HG02981 (cell line): Measurements from ENCODE around the gene CYSTM1.
"Not testable (repeated sequence)": the region's sequence is repeated elsewhere in the genome, so short reads cannot be mapped to it uniquely, and the experiment has no call there.

Source experiments
- ATAC-seq: cut with Tn5 transposase; IDR thresholded peaks from one replicate; pipeline ENCODE4 v1.9.1; 2021; ENCODE audit warnings: mild to moderate bottlenecking, moderate library complexity; ENCODE audit not compliant: unreplicated experiment

CYSTM1 gene

DNA sequence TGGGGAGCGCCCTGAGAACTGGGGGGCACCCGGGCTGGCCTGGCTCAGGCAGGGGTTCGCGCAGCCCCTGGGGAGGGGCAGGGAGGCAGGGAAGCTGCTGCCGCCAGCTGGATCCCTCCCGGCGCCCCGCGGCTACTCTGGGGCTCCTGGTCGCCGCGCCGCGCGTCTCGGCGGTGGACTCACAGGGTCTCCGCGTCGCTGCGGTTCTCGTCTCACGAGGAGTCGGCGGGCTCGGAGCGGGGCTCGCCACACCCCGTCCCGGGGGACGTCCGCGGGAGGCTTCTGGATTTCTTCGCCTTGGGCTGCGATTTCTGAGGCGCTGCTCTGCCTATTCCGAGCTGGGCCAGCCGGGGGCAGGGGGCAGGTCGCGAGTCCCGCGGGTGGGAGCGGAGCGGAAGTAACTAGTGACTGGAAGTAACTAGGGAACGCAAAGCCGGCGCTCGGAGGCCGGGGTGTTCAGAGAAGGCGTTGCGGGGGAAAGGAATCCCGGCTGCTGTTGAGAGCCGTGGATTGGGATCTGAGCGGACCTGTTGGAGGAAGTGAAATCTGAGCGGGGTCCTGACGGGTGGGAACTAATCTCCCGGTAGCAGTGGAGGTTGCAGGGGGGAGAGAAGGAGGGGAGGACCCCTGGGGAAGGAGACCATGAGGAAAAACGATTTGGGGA is 511 bp downstream of the CYSTM1 start:
- ATAC-seq: peak; percentile 44

DNA sequence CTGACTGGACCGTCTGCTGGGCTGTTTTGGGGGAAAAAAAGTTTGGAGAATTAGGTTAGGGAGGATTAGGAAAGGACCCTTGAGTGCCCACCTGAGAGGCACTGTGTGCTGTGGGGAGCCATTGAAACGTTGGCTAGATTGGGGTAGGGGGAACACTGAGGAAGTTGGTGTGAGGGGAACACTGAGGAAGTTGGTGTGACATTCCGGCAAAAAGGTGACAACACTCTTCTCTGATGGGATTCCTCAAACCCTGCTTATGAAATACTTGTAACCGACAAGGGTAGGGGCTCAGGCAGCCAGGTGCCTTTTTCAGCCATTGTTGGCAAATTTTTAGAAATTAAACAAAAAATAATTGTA is 1.0 kb downstream of the CYSTM1 start:
- no peak for ATAC-seq

DNA sequence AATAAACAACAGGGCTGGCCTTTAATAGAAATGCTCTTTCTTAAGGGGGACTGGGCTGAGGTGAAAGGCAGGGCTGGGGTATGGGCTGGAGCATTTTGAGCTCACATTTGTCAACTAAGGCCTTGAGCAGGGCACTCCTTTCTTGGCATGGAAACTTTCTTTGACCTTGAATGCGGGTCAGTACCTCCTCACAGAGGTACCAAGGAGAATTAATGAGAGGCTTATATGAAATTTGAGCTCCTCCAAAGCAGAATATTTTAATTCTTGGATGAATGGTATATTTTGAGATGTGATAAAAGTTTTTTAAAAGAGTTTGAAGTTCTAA is 3.1 kb downstream of the CYSTM1 start:
- ATAC-seq: no peak

DNA sequence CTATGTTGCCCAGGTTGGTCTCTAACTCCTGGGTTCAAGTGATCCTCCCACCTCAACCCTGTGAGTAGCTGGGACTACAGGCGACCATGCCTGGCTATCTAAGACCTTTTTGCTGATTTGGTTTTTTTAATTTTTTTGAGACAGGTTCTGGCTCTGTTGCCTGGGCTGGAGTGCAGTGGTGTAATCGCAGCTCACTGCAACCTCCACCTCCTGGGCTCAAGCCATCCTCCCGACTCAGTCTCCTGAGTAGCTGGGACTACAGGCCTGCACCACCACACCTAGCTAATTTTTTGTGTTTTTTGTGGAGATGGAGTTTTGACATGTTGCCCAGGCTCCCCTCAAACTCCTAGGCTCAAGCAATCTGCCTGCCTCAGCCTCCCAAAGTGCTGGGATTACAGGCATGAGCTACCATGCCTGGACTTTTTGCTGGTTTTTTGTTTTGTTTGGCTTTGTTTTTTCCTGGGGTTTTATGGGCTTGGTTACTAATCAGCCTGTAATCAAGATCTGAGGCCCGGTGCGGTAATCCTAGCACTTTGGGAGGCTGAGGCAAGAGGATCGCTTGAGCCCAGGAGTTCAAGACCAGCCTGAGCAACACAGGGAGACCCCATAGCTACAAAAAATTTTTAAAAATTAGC is 3.6 kb downstream of the CYSTM1 start:
- no peak for ATAC-seq

DNA sequence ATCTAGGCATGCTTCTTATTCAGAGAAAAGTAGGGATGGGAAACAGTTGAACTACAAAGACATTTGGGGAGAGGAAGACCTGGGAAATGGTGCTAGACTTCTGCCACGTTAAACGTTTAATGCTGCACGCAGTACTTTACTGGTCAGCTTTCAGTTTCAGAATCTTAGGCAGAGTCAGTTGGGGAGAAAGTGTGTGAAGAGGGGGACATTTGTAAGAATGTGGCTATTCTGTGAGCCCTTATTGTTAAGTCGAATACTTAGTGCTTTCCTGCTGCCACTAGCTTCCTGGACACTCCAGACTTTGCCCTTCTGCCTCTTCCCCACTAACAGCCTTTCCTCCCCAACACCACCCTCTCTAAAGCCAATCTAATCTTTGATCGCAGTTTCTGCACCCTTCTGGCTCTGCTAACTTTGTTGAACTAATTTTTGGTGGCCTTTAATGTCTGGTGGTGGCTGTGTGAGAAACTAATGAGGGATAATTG is 6.1 kb downstream of the CYSTM1 start:
- no peak for ATAC-seq

DNA sequence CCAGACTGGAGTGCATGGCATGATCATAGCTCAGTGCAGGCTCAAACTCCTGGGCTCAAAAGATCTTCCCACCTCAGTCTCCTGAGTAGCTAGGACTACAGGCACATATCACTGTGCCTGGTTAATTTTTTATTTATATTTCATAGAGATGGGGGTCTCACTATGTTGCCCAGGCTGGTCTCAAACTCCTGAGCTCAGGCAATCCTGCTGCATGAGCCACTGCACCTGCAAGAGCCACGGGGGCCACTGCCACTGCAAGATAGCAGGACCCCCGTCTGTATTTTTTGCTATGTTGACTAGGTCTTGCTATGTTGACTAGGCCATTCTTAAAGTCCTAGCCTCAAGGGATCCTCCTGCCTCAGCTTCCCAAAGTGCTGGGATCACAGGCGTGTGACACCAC is 6.5 kb downstream of the CYSTM1 start:
- ATAC-seq: no peak

DNA sequence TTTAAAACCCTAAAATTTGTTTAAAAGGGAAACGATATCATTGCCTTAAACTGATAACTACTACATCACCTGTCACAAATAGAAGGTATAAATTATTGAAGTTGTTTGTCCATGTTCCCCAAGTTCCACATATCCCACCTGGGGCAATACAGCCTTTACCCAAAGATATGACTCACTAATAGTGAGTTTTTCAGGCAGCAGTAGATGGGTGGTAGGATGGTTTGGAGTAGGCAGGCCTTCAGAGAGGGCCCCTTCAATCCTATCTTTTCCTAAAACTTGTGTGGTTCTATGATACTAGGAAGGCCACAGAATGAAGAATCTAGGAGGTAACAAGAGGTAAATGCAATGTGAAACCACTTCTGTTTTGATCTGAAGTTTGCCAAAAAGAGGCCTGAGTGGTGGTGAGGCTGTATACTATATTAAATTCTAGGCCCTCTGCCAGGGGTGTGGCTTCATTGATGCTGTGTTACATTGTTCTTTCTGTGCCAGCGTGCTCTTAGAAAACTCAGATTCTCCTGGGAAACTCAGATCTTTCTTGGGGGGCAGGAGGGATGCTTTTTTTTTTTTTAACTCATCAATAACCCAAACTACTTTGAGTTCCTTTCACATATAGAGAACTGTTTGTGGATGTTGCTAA is 7.2 kb downstream of the CYSTM1 start:
- no peak for ATAC-seq

DNA sequence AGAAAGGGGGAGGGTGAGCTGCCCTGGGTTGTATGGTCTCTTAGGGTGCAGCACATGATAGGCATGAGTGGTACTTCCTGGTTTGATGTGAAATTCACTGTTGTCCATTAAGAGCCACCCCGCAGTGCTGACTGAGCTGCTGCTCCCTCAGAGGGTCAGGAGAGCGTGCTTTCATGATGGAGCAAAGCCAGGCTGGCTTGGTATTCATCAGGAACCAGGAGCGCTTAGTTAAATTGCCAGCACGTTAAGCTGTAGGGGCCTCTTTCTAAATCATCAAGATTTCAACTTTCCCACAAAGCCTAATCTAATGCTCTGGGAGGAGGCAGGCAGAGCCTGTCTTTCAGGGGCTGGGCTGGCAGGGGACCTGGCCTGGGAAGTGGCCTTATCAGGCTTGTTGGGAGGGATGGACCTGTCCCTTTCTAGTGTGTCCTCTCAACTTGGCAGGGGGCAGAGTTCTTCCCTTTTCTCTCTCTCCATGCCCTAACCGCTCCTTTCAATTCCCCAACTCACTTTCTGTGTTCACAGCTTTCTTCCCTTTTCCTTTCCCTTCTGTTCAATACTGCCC is 7.9 kb downstream of the CYSTM1 start:
- ATAC-seq: no peak

DNA sequence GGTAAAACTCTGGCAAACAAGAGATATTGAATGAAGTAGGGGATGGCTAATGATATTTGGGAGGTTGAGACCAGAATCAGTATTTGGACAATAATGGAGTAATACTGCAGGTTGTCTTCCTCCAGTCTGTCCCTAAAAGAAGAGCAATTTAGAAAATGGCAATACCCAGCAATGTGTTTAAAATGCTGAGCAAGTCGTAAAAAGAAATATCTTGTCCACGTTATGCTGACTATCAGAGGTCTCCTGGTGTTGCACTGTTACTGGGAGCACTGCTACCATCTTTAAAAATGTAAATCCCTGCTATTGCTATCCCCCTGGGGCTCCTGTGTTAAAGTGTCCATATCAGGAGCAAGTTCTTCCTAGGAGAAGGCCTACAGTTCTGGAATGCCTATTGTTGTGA is 10.4 kb downstream of the CYSTM1 start:
- no peak for ATAC-seq

DNA sequence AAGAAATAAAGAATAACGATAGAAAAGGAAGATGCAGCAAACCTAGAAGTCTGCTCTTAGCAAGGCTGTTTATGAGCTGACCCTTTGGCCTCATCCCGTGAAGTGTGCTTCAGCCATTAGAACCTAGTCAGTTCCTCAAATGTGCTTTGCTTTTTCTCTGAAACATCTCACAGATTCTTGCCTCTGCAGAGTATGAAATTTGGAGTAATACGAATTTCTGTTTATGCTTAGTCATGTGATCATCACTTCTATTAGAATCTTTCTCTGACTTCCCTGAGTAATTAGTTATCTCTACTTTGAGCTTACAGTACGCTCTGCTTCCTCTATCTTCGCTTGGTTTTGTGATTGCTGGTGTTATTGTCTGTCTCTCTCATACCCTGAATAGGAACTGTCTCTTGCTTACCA is 11.3 kb downstream of the CYSTM1 start:
- ATAC-seq: no peak

DNA sequence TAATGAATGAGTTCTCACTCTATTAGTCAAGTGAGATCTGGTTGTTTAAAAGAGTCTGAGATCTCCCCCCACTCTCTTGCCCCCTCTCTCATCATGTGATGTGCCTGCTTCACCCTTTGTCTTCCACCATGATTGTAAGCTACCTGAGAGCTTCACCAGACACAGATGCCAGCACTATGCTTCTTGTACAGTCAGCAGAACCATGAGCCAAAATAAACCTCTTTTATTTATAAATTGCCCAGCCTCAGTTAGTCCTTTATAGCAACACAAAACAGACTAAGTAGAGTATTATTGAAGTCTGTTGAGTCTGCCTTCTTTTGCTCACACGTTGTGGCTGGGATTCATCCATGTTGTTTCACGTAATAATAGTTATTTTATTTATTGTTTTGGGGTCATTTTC is 14.3 kb downstream of the CYSTM1 start:
- no peak for ATAC-seq

DNA sequence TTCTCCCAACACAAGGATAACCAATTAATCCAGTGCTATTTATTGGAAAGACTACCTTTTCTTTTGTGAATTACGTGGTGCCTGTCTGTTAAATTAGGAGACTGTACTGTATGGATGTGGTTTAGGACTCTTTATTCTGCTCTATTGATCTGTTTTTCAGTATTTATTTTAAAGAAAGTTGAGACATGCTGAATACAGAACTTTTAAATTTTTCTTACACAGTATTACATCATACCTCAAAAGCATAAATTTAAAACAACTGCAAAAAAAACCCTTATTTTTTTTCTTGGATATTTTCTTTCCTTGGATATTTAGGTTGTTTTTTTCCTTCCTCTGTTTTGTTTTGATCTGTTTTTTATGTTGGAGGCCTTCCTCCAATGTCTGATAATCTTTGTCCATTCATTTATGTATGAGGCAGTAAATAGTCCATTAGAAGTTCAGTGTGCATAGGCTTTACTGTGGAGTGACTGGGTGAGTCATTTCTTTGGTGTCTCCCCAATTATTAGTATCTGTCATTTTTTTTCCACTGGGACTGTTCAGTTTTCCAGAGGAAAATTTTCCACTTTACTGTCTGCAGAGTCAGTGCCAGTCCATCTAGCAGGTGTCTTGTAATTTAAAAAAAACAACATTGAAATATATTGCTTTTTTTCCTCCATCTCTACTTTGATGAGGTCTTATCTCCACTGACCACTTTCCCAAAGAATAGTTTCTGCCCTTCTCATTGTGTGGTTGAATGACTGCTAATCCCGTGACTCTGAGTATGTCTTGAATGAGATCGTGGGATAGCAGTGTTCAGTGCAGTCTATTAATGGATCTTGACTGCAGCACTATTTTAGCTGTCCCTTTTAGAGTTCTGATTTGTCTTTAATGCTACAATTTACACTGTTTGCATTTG is 15.2 kb downstream of the CYSTM1 start:
- no peak for ATAC-seq

DNA sequence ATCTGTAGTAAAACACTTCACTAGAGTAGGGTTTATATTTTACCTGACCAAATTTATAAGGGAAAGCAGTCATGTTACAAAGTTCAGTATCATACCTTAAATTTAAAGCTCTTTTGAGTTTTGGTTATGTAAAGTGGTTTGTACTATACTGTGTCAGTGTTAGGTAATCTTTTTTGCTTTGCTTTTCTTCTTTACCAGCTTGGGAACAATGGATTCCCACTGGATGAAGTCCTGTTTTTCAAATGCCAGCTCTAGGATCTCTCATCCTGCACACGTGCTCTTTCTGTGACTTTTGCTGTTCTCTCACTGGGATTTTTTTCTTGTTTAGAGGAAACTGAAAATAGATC is 15.9 kb downstream of the CYSTM1 start:
- ATAC-seq: no peak

DNA sequence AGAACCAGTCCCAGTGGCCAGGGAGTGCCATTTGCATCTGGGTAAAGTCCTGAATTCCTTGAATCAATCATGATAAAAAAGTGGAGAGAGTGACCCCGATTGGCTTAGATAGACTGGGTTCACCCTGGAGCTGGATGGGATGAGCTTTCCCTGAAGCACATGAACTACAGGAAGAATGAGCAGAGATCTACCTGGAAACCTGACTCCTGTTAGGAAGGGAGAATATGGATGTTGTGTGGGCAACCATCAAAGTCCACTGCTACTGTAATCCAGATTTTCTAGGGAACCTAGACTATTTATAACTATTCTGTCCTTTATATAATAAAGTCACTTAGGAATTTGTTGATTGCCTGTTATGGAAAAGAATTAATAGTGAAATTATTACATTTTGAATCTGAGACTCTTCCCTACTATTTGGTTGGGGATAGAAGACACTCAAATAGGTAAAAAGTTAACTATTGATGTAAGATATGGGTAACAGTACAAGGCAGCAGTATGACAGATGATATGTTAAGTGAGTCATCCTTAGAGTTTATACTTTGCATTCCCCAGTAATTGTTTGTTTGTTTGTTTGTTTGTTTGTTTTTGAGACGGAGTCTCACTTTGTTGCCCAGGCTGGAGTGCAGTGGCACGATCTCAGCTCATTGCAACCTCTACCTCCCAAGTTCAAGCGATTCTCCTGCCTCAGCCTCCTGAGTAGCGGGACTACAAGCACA is 17.9 kb downstream of the CYSTM1 start:
- no peak for ATAC-seq

DNA sequence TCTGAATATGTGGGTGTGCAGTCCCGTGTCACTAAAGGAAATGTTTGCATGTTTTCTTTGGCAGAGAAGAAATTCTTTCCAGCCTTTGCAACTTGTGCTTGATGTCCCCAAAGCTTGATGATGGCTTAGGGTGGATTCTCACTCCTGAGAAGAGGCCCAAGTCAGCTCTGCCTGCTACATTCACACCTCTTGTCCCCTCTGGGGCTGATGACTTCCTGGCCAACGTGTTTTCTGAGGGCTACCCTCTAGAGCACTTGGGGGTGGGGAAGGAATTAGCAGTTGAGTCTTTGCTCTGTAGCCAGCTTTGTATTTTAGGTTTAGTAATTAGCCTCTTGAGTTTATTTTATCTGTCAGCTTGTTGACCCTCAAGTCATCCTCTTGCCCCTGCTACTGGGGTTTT is 19.7 kb downstream of the CYSTM1 start:
- no peak for ATAC-seq

DNA sequence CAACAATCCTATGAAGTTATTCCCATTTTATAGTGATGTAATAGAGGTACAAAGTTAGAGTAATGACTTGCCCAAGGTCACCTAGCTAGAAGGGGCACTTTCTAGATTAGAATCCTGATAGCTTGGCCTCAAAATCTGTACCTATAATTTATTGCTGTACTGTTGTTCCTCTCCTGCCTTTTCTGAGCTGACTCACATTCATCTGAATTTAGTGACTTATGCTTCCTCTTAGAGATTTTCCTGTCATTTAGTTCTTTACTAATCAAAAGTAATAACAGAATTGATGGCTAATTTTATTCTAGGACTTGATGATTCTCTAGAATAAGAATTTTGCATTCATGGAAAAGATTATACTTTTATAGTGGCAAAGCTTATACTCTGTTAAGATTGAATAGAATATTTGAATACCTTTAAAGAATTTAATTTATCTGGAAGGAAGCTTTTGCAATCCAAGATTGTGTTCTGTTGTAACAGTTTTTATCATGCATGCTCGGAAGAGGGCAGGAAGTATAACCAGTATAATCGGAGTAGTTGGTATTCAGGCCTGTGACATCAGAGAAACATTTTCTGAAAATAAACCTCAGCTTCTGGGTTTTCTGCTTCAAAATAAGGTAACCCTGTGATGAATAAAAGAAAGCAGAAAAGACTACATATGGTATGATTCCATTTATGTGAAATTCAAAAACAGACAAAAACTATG is 21.3 kb downstream of the CYSTM1 start:
- no peak for ATAC-seq

DNA sequence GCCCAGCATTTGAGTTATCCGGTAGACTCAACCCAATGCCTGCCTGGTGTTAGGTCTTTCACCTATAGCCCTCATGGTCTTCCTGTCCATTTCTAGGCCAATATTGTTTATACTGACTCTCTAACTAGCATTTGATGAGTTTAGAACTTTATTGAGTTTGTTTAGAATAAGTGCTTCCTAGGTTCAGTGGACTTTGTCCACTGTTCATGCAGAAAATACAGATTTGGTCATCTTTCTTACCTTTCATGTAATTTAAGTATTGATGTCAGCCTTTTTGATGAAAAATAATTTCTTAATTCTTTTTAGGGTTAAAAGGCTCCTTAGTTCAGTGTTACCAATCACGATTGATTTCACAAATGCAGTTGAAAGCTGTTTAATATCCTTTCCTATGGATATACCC is 22.0 kb downstream of the CYSTM1 start:
- ATAC-seq: no peak

DNA sequence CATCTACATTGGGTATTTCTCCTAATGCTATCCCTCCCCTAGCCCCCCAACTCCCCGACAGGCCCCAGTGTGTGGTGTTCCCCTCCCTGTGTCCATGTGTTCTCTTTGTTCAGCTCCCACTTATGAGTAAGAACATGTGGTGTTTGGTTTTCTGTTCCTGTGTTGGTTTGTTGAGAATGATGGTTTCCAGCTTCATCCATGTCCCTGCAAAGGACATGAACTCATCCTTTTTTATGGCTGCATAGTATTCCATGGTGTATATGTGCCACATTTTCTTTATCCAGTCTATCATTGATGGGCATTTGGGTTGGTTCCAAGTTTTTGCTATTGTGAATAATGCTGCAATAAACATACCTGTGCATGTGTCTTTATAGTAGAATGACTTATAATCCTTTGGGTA is 23.9 kb downstream of the CYSTM1 start:
- ATAC-seq: not testable (repeated sequence)

DNA sequence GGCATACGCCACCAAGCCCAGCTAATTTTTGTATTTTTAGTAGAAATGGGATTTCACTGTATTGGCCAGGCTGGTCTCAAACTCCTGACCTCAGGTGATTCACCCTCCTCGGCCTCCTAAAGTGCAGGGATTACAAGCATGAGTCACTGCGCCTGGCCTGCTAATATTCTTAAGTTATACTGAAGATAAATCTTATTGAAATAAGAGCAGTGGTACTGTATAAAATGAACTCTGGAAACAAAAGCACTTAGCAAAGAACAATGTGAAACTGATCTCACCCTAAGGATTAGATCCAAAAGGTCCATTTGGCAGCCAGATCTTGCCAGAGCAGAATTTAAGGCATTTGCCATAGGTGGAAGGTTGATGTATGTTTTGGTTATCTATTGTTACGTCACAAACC is 27.1 kb downstream of the CYSTM1 start:
- no peak for ATAC-seq

DNA sequence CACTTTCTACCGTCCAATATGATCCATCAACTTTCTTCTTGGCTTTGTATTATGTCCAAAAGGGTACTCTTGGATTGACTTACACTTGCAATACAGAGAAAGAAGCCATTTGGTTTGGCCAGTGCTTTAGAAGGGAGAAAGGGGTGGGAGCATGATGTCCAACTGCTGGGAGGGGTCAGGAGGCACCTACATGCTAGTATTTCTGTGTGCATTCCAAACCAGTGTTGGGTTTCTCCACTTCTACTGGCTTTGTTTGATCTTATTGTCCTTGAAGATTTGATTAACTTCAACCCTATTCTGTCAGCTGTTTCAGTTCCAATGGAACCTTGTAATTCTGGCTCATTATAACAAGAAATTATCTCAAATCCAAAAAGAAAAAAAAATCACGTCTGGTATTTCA is 27.6 kb downstream of the CYSTM1 start:
- no peak for ATAC-seq
